H54 (cell line): ENCODE results near the gene CFAP65.

Experiments
- DNase-seq: peaks from one replicate; pipeline ENCODE4 v3.0.0; 2011; ENCODE audit warnings: low spot score, mixed read lengths; ENCODE audit not compliant: insufficient read length
- FAIRE-seq: peaks from 3 replicates; lab custom pipeline; 2011; peaks lifted over from hg19 to GRCh38; lab: Jason Lieb, UNC
- POLR2A ChIP-seq: IDR thresholded peaks from 2 replicates; pipeline ENCODE4 v1.6.1; 2011; ENCODE audit warnings: low read depth, mild to moderate bottlenecking, low read length

Gene CFAP65

GRCh38 chr2:219001577-219002394 lies 39.5 kb downstream of the CFAP65 start:
- DNase-seq (no peak), FAIRE-seq (no peak)
- no peak for TF ChIP-seq POLR2A

- no peak for FAIRE-seq
- no peak for DNase-seq
- TF ChIP-seq POLR2A, result no peak
Observed at GRCh38 chr2:219001100-219001576, 40.2 kb downstream of the CFAP65 start.

GRCh38 chr2:219000569-219000960 lies 40.8 kb downstream of the CFAP65 start:
- FAIRE-seq, result no peak
- TF ChIP-seq POLR2A, result no peak
- DNase-seq, result no peak

- FAIRE-seq (no peak), DNase-seq (no peak)
- TF ChIP-seq POLR2A, result no peak
Observed at GRCh38 chr2:218999881-219000568, 41.3 kb downstream of the CFAP65 start.

- DNase-seq (no peak), FAIRE-seq (no peak)
- TF ChIP-seq POLR2A, result no peak
Observed at GRCh38 chr2:218999021-218999880, 42.1 kb downstream of the CFAP65 start.

- no peak for DNase-seq
- no peak for FAIRE-seq
- TF ChIP-seq POLR2A, result no peak
Observed at GRCh38 chr2:218998414-218999002, 42.8 kb downstream of the CFAP65 start.

- no peak for DNase-seq
- TF ChIP-seq POLR2A, result no peak
- FAIRE-seq, result no peak
Observed at GRCh38 chr2:218997731-218998130, 43.6 kb downstream of the CFAP65 start.

GRCh38 chr2:218996937-218997336 lies 44.4 kb downstream of the CFAP65 start:
- DNase-seq, result no peak
- FAIRE-seq, result no peak
- no peak for TF ChIP-seq POLR2A

- no peak for FAIRE-seq
- peak; percentile 53; the same call in 1 of the 2 replicates for TF ChIP-seq POLR2A
- DNase-seq, result peak; percentile 98
Observed at GRCh38 chr2:218995972-218996711, 45.2 kb downstream of the CFAP65 start.

- FAIRE-seq, result no peak
- DNase-seq, result no peak
- no peak for TF ChIP-seq POLR2A
Observed at GRCh38 chr2:218995561-218995960, 45.8 kb downstream of the CFAP65 start.

- TF ChIP-seq POLR2A, result no peak
- DNase-seq, result no peak
- FAIRE-seq, result no peak
Observed at GRCh38 chr2:218993345-218994315, 47.7 kb downstream of the CFAP65 start, which contains the start of gene CRYBA2. Gene CRYBA2, minus strand, starts transcription at chr2:218993422. Its CDS starts 246 bp downstream, at chr2:218993176.
